ENCODE data around the gene DCUN1D2.
"Not testable (repeated sequence)": the region's sequence is repeated elsewhere in the genome, so short reads cannot be mapped to it uniquely, and the experiment has no call there.

The DCUN1D2 gene

DNA sequence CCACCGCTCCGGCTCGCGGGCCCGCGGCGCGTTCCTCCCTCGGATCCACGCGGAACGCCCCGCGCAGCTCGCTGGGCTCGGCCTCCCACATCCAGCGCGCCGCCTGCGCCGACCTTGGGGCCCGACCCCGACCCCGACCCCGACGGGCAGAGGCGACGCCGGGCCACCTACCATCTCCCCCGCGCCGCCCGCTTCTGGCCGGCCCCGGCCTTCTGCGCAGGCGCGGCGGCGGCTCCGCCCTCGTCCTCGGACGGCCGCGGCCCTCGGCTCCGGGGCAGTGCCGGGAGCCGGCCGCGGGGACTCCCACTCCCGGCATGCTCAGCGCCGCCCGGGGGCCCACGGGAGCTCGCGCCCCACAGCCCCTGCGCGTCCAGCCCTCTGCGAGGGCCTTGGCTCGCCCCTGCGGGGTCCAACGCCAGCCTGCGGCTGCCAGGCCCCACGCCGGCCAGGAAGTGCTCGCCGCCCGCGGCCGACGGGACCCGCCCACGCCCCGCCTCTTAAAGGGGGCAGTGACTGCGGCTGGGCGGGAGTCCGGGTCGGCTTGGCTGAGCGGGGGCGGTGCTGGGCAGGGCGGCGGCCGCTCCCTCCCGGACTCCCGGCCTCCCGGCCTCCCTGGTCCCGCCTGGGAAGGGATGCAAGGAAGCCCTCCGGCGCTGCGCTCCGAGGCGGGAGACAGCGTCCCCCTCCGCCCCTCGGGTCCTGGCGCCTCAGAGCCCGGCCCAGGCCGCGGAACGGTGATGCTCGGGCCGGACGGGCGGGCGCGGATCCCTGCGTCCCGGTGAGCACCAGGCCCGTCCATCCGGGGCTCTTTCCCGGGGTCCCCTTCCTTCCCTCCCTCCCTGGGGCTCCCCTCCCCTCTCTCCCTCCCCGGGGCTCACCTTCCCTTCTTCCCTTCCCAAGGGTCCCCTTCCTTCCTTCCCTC, at the start of gene DCUN1D2:
Gene DCUN1D2 (minus strand): TSS at position 216 of the 922 bp plus-strand sequence. CDS start 42 bp downstream, at position 174.
- DNase-seq (ENCODE audit: low spot score): peak; percentile 96

DNA sequence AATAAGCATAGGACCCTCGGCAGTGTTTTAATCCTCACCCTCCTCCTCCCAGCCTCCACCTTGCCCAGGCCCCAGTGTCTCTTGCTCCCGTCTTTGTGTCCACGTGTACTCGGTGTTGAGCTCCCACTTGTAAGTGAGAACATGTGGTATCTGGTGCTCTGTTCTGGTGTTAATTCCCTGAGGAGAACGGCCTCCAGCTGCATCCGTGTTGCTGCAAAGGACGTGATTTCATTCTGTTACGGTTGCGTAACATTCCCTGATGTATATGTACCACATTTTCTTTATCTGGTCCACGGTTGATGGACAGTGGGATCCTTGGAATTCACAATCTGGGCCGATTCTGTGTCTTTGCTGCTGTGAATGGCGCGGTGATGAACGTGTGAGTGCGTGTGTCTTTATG, 49.3 kb upstream of the DCUN1D2 start:
- peak; percentile 18 for DNase-seq (ENCODE audit: low spot score)

DNA sequence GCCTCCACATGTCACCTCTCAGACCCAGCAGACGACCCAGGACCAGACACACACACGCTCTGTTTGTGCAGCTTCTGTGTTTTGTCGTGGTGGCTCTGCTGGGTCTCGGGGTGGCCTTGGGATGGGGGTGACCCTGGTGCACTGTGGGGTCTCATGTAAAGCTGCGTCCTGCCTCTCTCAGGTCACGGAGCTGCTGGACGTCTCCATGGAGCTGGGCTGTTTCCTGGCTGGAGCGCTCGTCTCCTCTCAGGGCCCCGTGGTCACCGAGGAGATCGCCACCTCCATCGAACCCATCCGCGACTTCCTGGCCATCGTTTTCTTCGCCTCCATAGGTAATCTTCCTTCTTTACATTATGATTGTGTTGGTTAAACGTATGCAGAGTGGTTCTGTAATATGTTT, 48.7 kb upstream of the DCUN1D2 start:
- DNase-seq (ENCODE audit: low spot score): peak; percentile 41

DNA sequence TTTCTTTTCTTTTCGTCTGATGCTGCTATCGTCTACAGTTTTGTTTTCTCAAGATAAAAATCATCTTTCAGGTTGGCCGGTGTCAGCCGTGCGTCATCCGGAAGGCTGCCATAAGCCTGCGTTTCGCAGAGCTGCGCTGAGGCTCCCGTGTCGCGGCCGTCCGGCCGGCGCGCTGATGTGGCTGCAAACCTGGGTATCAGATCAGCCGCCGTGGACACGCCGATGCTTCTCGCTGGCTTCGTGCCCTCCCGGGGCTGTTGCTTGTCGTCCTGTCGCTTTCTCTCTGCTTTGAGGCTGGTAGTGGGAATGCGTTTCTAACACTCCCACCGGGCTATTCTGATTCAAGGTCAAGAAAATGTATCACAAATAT, 48.2 kb upstream of the DCUN1D2 start:
- DNase-seq (ENCODE audit: low spot score): no peak

DNA sequence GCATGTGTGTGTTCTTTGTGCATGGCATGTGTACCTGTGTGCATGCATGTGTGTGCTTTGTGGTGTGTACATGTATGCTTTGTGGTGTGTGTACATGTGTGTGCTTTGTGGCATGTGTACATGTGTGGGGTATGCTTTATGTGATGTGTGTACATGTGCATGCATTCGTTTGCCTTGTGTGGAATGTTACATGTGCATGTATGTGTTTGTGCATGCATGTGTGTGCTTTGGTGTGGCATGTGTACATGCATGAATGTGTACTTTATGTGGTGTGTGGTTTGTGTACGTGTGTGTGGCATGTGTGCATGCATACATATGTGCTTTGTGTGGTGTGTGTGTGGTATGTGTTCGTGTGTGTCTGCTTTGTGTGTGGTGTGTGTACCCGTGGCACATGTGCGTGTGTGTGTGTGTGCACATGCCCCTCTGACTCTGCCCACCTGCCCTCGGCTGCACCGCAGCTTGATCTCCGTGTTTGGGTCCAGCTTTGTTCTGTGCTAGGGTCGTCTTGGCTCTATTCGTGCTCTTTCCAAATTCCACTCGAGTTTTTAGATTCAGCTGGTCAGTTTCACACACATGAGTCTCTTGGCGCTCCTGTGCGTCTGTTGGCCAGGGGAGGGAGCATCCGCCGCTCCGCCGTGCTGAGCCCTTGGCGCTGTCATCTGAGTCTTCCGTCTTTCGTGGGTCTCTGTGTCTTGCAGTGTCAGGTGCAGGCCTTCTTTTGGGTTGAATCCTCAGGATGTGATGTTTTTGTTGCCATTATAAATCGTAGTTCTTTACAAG, 47.6 kb upstream of the DCUN1D2 start:
- peak; percentile 25 for DNase-seq (ENCODE audit: low spot score)

DNA sequence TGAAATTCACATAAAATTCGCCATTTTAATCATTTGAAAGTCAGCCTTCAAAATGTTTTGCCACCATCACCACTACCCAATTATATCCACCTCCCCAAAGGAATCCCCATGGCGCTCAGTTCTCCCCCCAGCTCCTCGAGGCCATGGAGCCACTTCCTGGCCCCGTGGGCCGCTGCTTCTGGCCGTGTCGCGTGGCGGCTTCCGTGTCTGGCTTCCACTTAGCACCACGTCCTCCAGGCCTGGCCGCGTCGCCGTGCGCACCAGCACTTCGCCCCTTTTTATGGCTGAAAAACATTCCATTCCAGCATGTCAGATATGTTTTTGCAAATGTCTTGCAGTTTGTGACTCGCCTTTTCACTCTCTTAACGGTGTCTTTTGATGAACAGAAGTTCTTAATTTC, 46.7 kb upstream of the DCUN1D2 start:
- peak; percentile 36 for DNase-seq (ENCODE audit: low spot score)

DNA sequence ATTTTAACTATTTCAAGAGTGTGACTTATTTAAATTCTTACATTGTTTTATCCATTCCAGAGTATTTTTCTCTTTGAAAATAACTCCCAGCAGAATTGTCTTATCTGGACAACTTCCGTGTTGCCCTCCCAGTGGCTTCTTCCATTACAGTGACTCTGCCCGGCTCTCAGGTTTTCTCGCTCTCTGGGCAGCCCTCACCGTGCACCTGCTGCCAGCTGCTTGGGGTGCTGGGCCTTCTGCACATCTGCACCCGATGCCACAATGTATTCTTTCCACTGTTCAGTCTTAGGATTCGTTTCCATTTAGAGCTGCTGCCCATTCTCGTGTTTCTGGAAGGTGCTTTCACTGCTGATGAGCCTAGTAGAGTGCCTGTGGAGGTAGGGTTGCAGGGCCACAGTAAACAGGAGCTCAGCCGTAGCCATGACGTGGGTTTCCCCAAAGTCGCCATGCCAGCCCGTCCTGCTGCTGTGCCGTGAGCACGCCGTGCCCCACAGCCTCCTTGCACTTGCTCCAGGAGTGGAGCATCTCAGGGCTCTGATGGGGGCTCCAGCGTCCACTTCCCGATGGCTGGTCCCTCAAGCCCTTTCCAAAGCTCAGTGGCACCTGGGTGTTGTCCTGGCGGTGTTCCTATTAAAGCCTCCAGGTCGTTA, 46.1 kb upstream of the DCUN1D2 start:
- peak; percentile 33 for DNase-seq (ENCODE audit: low spot score)

DNA sequence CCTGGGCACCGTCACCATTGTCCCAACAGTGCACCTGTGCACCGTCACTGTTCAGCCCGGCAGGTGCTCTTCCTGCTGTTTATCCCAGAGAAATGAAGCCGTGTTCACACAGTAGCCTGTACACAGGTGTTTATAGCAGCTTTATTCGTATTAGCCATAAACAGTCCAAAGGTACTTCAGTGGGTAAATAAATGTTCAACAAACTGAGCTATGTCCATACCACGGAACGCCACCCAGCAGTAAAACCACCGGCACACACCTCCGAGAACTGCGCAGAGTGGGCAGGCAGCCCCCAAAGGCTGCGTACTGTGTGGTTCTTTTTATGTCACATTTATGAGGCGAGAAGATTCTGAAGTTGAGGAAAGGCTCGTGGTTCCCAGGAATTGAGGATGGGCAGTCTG, 44.9 kb upstream of the DCUN1D2 start:
- peak; percentile 45 for DNase-seq (ENCODE audit: low spot score)

DNA sequence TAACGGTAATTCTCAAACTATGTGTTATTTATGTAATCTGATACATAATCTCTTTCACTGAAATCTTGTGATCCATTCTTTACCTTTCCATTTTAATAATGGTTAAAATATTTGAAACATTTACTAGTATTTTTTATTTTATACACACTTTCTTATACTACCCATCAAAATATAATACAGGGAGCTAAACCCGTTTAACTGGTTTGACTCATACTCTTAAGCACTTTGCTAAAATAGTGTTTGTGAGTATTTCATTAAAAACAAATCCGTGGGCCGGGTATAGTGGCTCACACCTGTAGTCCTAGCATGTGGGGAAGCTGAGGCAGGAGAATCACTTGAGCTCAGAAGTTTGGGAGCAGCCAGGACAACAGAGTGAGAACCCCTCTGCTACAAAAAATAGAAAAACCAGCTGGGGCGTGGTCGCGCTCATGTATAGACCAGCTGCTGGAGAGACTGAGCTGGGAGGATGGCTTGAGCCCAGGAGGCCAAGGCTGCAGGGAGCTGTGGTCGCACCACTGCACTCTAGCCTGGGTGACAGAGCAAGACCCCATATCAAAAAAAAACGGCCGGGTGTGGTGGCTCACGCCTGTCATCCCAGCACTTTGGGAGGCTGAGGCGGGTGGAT, 43.8 kb upstream of the DCUN1D2 start:
- DNase-seq (ENCODE audit: low spot score): peak; percentile 34

DNA sequence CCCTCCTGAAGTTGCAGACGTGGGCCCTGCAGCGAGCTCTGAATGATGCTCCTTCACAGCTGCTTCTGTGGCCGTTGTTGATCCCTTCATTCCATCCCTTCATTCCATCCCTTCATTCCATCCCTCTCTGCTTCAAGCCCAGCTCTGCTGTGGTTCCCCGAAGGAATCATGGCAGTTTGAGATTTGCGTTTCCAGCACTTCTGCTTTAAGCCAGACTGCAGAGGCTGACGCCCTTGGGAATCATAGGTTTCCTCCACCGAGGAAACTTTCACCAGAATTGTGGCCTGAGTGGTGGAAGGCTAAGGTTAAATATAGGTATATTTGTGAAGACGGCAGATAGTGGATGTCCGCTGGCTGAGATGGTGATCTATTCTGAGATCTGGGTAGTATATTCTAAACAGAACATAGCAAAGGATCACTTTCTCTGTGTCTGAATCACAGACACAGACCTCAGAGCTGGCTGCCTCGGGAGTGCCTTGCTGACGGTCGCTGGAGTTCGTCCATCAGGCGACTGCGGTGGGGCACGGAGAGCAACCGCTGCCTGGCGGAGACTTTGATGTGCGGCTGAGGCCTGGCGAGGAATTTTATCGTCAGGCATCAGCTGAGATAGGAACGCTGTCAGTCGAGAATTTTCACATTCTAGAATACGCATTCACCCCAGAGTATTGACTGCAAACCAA, 42.8 kb upstream of the DCUN1D2 start:
- peak; percentile 67 for DNase-seq (ENCODE audit: low spot score)

DNA sequence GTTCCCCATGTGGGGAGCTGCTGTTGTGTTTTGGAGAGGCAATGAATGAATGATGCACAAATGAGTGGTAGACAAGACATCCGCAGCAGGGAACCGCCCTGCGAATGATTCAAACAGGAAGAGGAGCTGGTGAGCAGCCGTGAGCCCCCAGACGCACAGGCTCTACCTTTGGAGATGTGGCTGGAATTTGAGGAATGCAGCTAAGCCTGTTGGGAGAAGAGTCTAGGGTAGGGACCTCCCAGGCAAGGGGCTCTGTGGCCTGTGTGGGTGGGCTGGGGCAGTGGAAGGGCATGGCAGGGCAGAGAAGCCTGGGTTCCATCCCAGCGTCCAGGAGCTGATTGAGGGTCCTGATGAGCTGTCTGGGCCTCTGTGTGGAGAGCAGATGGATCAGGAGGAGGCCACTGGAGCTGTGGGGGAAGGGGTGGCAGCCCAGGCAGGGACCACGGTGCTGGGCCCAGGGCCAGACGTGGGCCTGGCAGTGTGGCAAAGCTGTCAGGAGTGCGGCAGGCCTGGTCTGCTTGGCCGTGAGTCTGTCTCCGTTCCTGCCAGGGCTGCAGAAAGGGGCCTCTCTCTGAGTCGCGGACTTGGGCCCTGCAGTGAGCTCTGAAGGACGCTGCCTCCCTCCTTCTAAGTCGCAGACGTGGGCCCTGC, 41.8 kb upstream of the DCUN1D2 start:
- peak; percentile 47 for DNase-seq (ENCODE audit: low spot score)

DNA sequence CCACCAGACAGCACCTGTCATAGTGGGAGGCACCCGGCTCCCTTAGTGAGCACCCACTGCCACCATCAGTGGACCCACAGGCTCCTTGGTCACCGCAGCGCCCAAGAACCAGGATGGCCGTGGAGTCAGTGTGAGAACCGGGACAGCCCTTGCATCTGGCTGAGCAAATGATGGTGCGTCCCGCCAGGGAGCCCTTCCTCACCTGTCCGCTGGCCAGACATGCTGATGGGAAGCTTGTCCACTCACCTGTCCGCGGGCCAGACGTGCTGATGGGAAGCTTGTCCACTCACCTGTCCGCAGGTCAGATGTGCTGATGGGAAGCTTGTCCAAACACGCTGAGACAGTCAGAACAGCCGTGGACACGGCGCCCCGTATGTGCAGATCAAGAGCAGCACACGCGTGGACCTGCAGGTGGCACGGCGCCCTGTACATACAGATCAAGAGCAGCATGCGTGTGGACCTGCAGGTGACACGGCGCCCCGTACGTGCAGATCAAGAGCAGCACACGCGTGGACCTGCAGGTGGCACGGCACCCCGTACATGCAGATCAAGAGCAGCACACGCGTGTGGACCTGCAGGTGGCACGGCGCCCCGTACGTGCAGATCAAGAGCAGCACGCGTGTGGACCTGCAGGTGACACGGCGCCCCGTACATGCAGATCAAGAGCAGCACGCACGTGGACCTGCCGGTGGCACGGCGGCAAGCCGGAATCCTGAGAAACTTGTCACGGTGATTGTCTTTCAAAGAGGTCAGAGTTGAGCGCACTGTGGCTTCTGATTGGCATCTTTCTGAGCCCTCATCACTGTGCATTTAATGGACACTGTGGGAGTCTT, 40.7 kb upstream of the DCUN1D2 start:
- DNase-seq (ENCODE audit: low spot score): peak; percentile 40

DNA sequence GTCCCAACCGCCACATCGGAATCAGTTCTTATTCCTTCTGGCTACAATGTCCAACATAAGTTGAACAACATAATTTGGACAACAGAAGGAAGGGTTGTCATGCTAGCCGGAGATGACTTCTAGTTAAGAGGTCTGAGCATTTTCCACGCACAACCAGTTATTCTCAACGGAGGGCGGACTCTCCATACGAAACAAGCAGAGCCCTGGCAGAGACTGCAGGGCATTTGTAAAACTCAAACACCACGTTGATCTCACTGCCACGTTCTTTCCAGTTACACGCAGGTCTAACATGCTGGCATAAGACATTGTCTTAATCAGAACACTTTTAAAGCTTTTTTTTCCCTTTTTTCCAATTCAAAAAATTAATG, 38.3 kb upstream of the DCUN1D2 start:
- no peak for DNase-seq (ENCODE audit: low spot score)

DNA sequence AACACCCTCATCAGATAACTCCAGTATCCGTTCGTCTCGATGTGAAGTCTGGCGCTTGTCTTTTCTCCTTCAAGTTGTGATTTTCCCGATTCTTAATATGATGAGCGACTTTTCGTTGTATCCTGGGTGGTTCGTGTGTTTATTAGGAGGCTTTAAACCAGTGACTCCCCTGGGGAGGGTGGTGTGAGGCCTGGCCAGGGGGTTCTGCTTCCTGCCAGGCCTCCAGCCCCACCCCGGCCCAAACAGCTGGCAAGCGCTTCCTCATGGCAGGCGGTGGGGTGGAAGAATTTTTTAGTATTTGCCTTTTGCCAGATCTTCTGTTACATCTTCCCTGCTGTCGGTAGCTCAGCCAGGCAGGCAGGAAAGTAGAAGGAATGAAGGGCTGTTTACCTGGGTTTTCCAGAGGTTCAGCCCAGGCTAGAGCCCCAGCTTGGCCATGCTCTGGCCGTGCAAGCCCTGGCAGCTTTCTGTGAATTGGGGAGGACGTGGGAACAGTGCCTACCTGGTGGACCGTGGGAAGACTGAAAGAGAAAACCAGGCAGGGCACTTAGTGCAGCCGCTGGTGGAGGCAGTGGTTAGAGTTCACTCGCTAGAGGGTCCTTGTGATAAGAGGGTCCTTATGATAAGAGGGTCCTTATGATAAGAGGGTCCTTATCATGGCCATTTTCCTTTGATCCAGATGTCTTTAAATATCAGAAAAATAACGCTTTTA, 37.7 kb upstream of the DCUN1D2 start:
- DNase-seq (ENCODE audit: low spot score): peak; percentile 40

DNA sequence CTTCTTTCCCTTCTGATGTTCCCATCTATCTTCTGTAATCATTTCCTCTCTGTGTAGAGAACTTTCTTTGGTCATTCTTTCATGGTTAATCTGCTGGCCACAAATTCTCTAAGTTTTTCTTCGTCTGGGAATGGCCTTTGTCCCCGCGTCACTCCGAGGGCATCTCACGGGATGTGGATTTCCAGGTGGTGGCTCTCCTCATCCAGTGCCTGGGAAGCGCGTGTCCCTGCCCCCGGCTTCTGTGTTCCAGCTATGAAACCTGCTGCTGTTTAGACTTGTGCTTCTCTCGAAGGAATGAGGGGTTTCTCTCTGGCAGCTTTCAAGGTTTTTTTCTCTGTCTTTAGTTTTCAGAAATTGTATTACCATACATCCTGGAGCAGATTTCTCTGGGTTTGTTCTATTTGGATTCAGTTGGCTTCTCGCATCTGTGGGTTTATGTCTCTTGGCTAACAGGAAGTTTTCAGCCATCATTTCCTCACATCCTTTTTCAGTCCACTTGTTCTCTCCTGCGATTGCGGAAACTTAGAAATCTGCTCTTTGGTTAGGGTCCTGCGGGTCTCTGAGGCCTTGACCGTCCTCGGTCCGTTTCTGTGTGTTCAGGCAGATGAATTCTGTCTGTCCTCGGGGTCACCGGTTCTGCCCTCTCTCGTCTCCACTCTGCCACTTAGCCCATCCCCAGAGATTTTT, 36.9 kb upstream of the DCUN1D2 start:
- DNase-seq (ENCODE audit: low spot score): no peak

DNA sequence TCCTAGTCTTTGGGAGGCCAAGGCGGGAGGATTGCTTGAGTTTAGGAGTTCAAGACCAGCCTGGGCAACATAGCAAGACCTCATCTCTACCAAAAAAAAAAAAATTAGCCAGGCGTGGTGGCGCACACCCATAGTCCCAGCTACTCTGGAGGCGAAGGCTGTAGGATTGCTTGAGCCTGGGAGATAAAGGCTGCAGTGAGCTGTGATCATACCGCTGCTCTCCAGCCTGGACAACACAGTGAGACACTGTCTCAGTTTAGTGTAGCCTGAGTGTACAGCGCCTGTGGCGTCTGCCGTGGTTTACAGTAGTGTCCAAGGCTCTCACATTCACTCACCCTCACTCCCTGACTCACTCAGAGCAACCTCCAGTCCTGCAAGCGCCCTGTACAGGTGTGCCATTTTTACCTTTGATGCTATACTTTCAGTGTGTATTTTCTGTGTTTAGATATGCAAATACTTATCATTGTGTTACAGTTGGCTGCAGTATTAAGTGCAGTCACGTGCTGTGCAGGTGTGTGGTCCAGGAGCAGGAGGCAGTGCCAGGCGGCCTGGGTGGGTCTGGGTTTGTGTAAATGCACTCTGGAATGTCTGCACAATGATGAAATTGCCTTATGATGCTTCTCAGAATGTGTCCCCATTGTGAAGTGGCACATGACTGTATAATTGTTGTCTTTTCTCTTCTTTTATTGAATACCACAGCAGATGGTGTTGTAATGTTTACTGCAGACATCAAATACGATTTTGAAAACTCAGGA, 36.1 kb upstream of the DCUN1D2 start:
- DNase-seq (ENCODE audit: low spot score): no peak

DNA sequence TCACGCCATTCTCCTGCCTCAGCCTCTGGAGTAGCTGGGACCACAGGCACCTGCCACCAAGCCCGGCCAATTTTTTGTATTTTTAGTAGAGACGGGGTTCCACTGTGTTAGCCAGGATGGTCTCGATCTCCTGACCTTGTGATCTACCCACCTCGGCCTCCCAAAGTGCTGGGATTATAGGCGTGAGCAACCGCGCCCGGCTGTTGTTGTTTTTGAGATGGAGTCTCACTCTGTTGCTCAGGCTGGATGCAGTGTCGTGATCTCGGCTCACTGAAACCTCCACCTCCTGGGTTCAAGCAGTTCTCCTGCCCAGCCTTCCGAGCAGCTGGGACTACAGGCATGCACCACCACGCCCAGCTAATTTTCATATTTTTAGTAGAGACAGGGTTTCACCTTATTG, 31.9 kb upstream of the DCUN1D2 start:
- DNase-seq (ENCODE audit: low spot score): not testable (repeated sequence)

DNA sequence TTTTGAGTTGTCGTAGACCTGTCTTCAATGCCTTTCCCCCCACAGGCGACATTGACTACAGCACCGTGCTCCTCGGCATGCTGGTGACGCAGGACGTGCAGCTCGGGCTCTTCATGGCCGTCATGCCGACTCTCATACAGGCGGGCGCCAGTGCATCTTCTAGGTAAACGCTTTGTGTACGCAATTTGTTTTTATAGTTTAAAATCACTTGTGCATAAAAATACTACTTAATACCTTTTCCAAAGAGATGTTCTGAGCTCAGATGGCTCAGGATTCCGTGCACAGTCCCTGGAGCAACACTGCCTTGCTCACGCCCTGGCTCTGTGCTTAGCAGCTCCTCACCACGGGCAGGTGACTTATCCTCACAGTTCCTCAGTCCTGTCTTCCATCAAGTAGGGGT, 30.1 kb upstream of the DCUN1D2 start:
- peak; percentile 42 for DNase-seq (ENCODE audit: low spot score)
